ENCODE data around the gene MARS1. TPM values are rescaled to one million over a fixed set of nuclear protein-coding genes. Genes with fewer than 3 reads are reported as not detected.
A peak's percentile ranks its signal among the peaks of the same experiment; 100 is the strongest.
"Not testable (repeated sequence)": the region's sequence is repeated elsewhere in the genome, so short reads cannot be mapped to it uniquely, and the experiment has no call there.

The MARS1 gene
- polyA plus RNA-seq, 4 donors: 57.0 to 93.4 (median 62.6) TPM

- peaks cover 0 to 22% (median 3%) of the 10 kb centered on the region in 3 donors for H3K4me1 ChIP-seq (ENCODE audit: control insufficient read depth in 3 of 3, insufficient read depth in 2 of 3, low read depth in 1 of 3, low read length in 2 of 3)
- H3K9me3 ChIP-seq (ENCODE audit: control insufficient read depth in 2 of 2, insufficient read depth in 1 of 2, low read depth in 1 of 2, low read length in 1 of 2): no peaks in the 10 kb centered on the region
- no peak overlapping the region for H3K27ac ChIP-seq (ENCODE audit: low read depth in 1 of 3, low read length in 2 of 3)
- FAIRE-seq (no peak), DNase-seq (no peak)
- H3K27me3 ChIP-seq (ENCODE audit: control insufficient read depth in 3 of 3, insufficient read depth in 3 of 3, low read length in 3 of 3): no peaks in the 10 kb centered on the region
- H3K4me3 ChIP-seq (ENCODE audit: low read depth in 1 of 3, low read length in 3 of 3): no peak overlapping the region
- peaks cover 13 to 61% (median 33%) of the 10 kb centered on the region in 3 donors for H3K36me3 ChIP-seq (ENCODE audit: control insufficient read depth in 3 of 3, insufficient read depth in 2 of 3, low read depth in 1 of 3, low read length in 3 of 3)
- WGBS, 3 donors: 88 to 91% (median 90%) methylated on average over 11 of the region's 11 CpGs
Observed at GRCh38 chr12:57516617-57517153, 28.8 kb downstream of the MARS1 start.

- peaks cover 13 to 56% (median 30%) of the 10 kb centered on the region in 3 donors for H3K36me3 ChIP-seq (ENCODE audit: control insufficient read depth in 3 of 3, insufficient read depth in 2 of 3, low read depth in 1 of 3, low read length in 3 of 3)
- FAIRE-seq: no peak
- H3K4me3 ChIP-seq (ENCODE audit: low read depth in 1 of 3, low read length in 3 of 3): no peak overlapping the region
- peaks cover 0 to 27% (median 3%) of the 10 kb centered on the region in 3 donors for H3K4me1 ChIP-seq (ENCODE audit: control insufficient read depth in 3 of 3, insufficient read depth in 2 of 3, low read depth in 1 of 3, low read length in 2 of 3)
- no peaks in the 10 kb centered on the region for H3K9me3 ChIP-seq (ENCODE audit: control insufficient read depth in 2 of 2, insufficient read depth in 1 of 2, low read depth in 1 of 2, low read length in 1 of 2)
- 56 to 77% (median 70%) methylated on average over 1 of the region's 1 CpG for WGBS, 3 donors
- no peak overlapping the region for H3K27ac ChIP-seq (ENCODE audit: low read depth in 1 of 3, low read length in 2 of 3)
- H3K27me3 ChIP-seq (ENCODE audit: control insufficient read depth in 3 of 3, insufficient read depth in 3 of 3, low read length in 3 of 3): no peaks in the 10 kb centered on the region
- no peak for DNase-seq
Observed at GRCh38 chr12:57517187-57517586, 29.3 kb downstream of the MARS1 start.

GRCh38 chr12:57517718-57518117, 29.9 kb downstream of the MARS1 start:
- WGBS, 3 donors: 88 to 91% (median 90%) methylated on average over 10 of the region's 10 CpGs
- H3K4me1 ChIP-seq (ENCODE audit: control insufficient read depth in 3 of 3, insufficient read depth in 2 of 3, low read depth in 1 of 3, low read length in 2 of 3): peaks cover 0 to 28% (median 3%) of the 10 kb centered on the region in 3 donors
- H3K9me3 ChIP-seq (ENCODE audit: control insufficient read depth in 2 of 2, insufficient read depth in 1 of 2, low read depth in 1 of 2, low read length in 1 of 2); H3K4me3 ChIP-seq (ENCODE audit: low read depth in 1 of 3, low read length in 3 of 3); DNase-seq; H3K27ac ChIP-seq (ENCODE audit: low read depth in 1 of 3, low read length in 2 of 3); H3K27me3 ChIP-seq (ENCODE audit: control insufficient read depth in 3 of 3, insufficient read depth in 3 of 3, low read length in 3 of 3); FAIRE-seq: not testable (repeated sequence)
- H3K36me3 ChIP-seq (ENCODE audit: control insufficient read depth in 3 of 3, insufficient read depth in 2 of 3, low read depth in 1 of 3, low read length in 3 of 3): peaks cover 12 to 54% (median 28%) of the 10 kb centered on the region in 3 donors

DNA sequence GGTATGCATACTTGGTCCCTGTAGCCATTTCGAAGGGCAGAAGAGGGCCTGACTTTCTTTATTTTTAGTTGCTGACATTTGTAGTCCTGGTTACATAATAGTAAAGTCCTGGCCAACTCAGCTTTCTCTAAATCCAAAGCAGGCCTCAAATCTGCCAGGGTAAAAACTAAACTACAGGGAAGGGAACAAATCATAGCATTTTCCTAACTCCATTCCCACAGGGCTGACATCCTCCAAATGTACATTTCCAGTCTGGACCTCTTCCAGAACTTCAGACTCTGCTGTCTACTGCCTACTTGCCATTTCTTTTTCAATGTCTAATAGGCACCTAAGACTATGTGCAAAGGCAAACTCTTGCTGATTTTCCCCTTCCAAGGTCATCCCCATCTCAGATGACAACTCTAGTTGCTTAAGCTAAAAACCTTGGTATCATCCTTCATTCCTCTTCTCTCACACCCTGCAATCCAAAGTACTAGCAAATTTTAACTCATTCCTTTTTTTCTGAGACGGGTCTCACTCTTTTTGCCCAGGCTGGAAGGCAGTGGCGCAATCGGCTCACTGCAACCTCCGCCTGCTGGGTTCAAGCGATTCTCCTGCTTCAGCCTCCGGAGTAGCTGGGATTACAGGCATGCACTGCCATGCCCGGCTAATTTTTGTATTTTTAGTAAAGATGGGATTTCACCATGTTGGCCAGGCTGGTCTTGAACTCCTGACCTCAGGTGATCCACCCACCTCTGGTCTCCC, 30.5 kb downstream of the MARS1 start:
- WGBS, 3 donors: 79 to 87% (median 81%) methylated on average over 8 of the region's 8 CpGs
- no peaks in the 10 kb centered on the region for H3K9me3 ChIP-seq (ENCODE audit: control insufficient read depth in 2 of 2, insufficient read depth in 1 of 2, low read depth in 1 of 2, low read length in 1 of 2)
- H3K36me3 ChIP-seq (ENCODE audit: control insufficient read depth in 3 of 3, insufficient read depth in 2 of 3, low read depth in 1 of 3, low read length in 3 of 3): peaks cover 7 to 50% (median 28%) of the 10 kb centered on the region in 3 donors
- H3K27me3 ChIP-seq (ENCODE audit: control insufficient read depth in 3 of 3, insufficient read depth in 3 of 3, low read length in 3 of 3): no peaks in the 10 kb centered on the region
- no peak for FAIRE-seq
- H3K4me3 ChIP-seq (ENCODE audit: low read depth in 1 of 3, low read length in 3 of 3): peak overlapping the region in 2 of 3 donors; percentile 85 to 99
- H3K27ac ChIP-seq (ENCODE audit: low read depth in 1 of 3, low read length in 2 of 3): peak overlapping the region in 1 of 3 donors; percentile 99
- peaks cover 0 to 28% (median 3%) of the 10 kb centered on the region in 3 donors for H3K4me1 ChIP-seq (ENCODE audit: control insufficient read depth in 3 of 3, insufficient read depth in 2 of 3, low read depth in 1 of 3, low read length in 2 of 3)
- DNase-seq: no peak

GRCh38 chr12:57518920-57519795, 31.3 kb downstream of the MARS1 start:
- Histone ChIP-seq H3K27ac (ENCODE audit: low read depth in 1 of 3, low read length in 2 of 3) (peak overlapping the region; percentile 96 to 99 (median 96)), H3K4me1 (ENCODE audit: control insufficient read depth in 3 of 3, insufficient read depth in 2 of 3, low read depth in 1 of 3, low read length in 2 of 3) (peaks cover 1 to 33% (median 8%) of the 10 kb centered on the region in 3 donors), H3K27me3 (ENCODE audit: control insufficient read depth in 3 of 3, insufficient read depth in 3 of 3, low read length in 3 of 3) (no peaks in the 10 kb centered on the region), H3K4me3 (ENCODE audit: low read depth in 1 of 3, low read length in 3 of 3) (peak overlapping the region; percentile 78 to 99 (median 85)), H3K36me3 (ENCODE audit: control insufficient read depth in 3 of 3, insufficient read depth in 2 of 3, low read depth in 1 of 3, low read length in 3 of 3) (peaks cover 6 to 47% (median 28%) of the 10 kb centered on the region in 3 donors), H3K9me3 (ENCODE audit: control insufficient read depth in 2 of 2, insufficient read depth in 1 of 2, low read depth in 1 of 2, low read length in 1 of 2) (no peaks in the 10 kb centered on the region)
- WGBS, 3 donors: 23 to 27% (median 26%) methylated on average over 7 of the region's 7 CpGs
- DNase-seq (peak in 1 of 2 donors; percentile 24), FAIRE-seq (no peak)

DNA sequence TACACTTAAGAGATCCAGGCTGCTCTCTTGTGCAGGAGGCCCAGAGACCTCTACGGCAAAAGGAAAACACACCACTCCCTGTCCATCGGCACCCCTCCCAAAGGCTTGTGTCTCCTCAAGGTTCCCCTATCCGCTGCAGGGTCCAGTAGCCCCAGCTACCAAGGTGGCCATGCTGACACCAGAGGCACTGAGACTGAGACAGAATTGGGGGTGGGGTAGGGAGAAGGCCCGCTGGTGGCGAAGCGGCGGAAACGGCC, 31.9 kb downstream of the MARS1 start:
- 0 to 1% (median 0%) methylated on average over 8 of the region's 8 CpGs for WGBS, 3 donors
- FAIRE-seq (no peak), DNase-seq (peak; percentile 38 to 66)
- H3K9me3 ChIP-seq (ENCODE audit: control insufficient read depth in 2 of 2, insufficient read depth in 1 of 2, low read depth in 1 of 2, low read length in 1 of 2): no peaks in the 10 kb centered on the region
- peaks cover 2 to 38% (median 11%) of the 10 kb centered on the region in 3 donors for H3K4me1 ChIP-seq (ENCODE audit: control insufficient read depth in 3 of 3, insufficient read depth in 2 of 3, low read depth in 1 of 3, low read length in 2 of 3)
- H3K27ac ChIP-seq (ENCODE audit: low read depth in 1 of 3, low read length in 2 of 3): peak overlapping the region; percentile 96 to 99 (median 96)
- peak overlapping the region; percentile 78 to 99 (median 85) for H3K4me3 ChIP-seq (ENCODE audit: low read depth in 1 of 3, low read length in 3 of 3)
- no peaks in the 10 kb centered on the region for H3K27me3 ChIP-seq (ENCODE audit: control insufficient read depth in 3 of 3, insufficient read depth in 3 of 3, low read length in 3 of 3)
- H3K36me3 ChIP-seq (ENCODE audit: control insufficient read depth in 3 of 3, insufficient read depth in 2 of 3, low read depth in 1 of 3, low read length in 3 of 3): peaks cover 6 to 46% (median 25%) of the 10 kb centered on the region in 3 donors

DNA sequence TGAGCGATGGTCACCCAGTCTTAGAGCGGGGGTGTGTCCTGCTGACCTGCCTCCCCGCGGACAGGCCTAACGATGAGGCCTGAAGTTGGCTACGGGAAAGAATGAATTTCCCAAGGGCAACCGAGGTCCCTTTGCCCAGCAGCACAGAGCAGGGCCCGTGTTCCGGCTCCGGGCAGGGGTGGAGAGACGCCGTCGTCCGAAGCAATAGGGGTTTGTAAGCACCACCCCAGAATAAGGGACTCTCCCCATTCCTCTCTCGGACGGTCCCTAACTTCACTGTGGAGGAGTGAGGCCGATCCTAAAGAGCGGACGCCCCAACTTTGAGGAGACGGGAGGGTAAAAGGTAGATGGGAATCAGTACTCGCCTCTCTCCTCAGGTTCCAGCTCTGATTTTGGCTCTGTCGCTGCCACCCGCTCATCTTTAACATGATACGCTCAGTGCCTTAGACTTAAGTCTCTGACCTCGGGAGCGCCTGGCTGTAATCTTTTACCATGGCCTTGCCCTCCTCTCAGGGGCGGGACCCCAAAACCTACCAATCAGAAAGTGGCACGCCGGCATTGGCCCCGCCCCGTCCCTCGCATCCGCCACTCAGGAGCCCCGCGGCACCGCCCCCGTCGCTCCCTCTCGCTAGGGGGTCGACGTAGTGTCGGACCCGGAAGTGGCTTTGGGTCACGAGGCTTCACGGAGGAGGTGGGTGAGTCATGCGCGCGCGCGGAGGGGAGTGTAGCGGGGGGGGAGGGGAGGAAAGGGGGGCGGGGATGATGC, 32.4 kb downstream of the MARS1 start, which contains the start of gene DDIT3:
DDIT3 (minus strand) TSS at position 462 of the 766 bp plus-strand sequence. CDS start 3,108 bp downstream, outside the sequence.
- FAIRE-seq (no peak), DNase-seq (peak; percentile 99)
- peaks cover 6 to 46% (median 22%) of the 10 kb centered on the region in 3 donors for H3K36me3 ChIP-seq (ENCODE audit: control insufficient read depth in 3 of 3, insufficient read depth in 2 of 3, low read depth in 1 of 3, low read length in 3 of 3)
- H3K27ac ChIP-seq (ENCODE audit: low read depth in 1 of 3, low read length in 2 of 3): peak within 1 kb of the TSS; percentile 96 to 100 (median 97)
- no peaks in the 10 kb centered on the region for H3K9me3 ChIP-seq (ENCODE audit: control insufficient read depth in 2 of 2, insufficient read depth in 1 of 2, low read depth in 1 of 2, low read length in 1 of 2)
- WGBS, 3 donors: 0 to 1% (median 0%) methylated on average over 51 to 52 of the region's 52 CpGs
- H3K4me1 ChIP-seq (ENCODE audit: control insufficient read depth in 3 of 3, insufficient read depth in 2 of 3, low read depth in 1 of 3, low read length in 2 of 3): peaks cover 2 to 43% (median 11%) of the 10 kb centered on the region in 3 donors
- H3K4me3 ChIP-seq (ENCODE audit: low read depth in 1 of 3, low read length in 3 of 3): peak within 1 kb of the TSS; percentile 78 to 99 (median 85)
- no peaks in the 10 kb centered on the region for H3K27me3 ChIP-seq (ENCODE audit: control insufficient read depth in 3 of 3, insufficient read depth in 3 of 3, low read length in 3 of 3)
